22Rv1 (cell line): ENCODE measurements around the gene PLAAT3.

Source experiments
- CTCF ChIP-seq: fragments of 450-650 bp; IDR thresholded peaks from 2 replicates; pipeline ENCODE4 v1.5.1; 2017; ENCODE audit warnings: mild to moderate bottlenecking
- ZFX ChIP-seq: fragments of 450-650 bp; IDR thresholded peaks from 2 replicates; pipeline ENCODE4 v1.6.1; 2017; ENCODE audit warnings: antibody characterized with exemption, borderline replicate concordance

DNA sequence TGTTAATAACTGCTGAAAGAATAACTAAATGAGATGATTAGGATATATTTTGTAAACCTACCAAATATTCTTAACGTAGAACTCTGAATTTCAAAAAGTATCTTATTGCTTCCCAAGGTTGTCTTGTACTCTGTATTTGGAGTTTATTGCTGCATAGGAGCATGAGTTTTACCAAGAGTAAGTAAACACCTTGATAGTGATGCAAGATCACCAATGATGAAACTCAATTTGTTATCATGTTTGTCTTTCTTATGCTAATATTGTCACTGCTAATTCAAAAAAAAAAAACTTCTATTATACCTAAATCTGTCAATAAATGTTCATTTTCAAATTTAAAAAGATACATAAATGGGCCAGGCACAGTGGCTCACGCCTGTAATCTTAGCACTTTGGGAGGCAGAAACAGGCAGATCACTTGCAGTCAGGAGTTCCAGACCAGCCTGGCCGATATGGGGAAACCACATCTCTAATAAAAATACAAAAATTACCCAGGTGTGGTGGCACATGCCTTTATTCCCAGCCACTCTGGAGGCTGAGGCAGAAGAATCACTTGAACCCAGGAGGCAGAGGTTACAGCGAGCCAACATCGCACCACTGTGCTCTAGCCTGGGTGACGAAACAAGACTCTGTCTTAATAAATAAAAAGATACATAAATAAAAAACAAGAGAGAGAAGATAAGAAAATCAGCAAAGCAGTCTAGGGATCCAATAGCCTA is 27.6 kb downstream of the PLAAT3 start:
- no peak for TF ChIP-seq CTCF
- TF ChIP-seq ZFX: no peak
